H9 (cell line): ENCODE data around the gene UVRAG. TPM values are rescaled to one million over a fixed set of nuclear protein-coding genes. Genes with fewer than 3 reads are reported as not detected.

ENCODE experiments used
- DNase-seq: peaks from one replicate; pipeline ENCODE4 v3.0.0-alpha.2; 2017
- H2AFZ ChIP-seq: one replicate; pipeline ENCODE4 v1.6.1; 2013; ENCODE audit warnings: mild to moderate bottlenecking, low read length, control low read depth, moderate library complexity
- H2AK5ac ChIP-seq: 2 replicates; pipeline ENCODE4 v1.6.1; 2013; ENCODE audit warnings: low read length, control low read depth, mixed read lengths; ENCODE audit not compliant: insufficient read length
- H2BK120ac ChIP-seq: one replicate; pipeline ENCODE4 v1.6.1; 2013; ENCODE audit warnings: low read depth, mild to moderate bottlenecking, low read length, control low read depth, inconsistent platforms; ENCODE audit not compliant: poor library complexity, severe bottlenecking
- H2BK12ac ChIP-seq: 2 replicates; pipeline ENCODE4 v1.6.1; 2013; ENCODE audit warnings: low read length, control low read depth, mixed read lengths, low read depth; ENCODE audit not compliant: insufficient read length
- H2BK15ac ChIP-seq: 2 replicates; pipeline ENCODE4 v1.6.1; 2013; ENCODE audit warnings: low read depth, low read length, control low read depth
- H2BK20ac ChIP-seq: one replicate; pipeline ENCODE4 v1.6.1; 2013; ENCODE audit warnings: low read depth, mild to moderate bottlenecking, low read length, control low read depth, inconsistent platforms; ENCODE audit not compliant: poor library complexity, severe bottlenecking
- H2BK5ac ChIP-seq: 2 replicates; pipeline ENCODE4 v1.6.1; 2013; ENCODE audit warnings: low read length, control low read depth, mixed read lengths; ENCODE audit not compliant: insufficient read length
- H3K14ac ChIP-seq: 2 replicates; pipeline ENCODE4 v1.6.1; 2013; ENCODE audit warnings: low read length, control low read depth; ENCODE audit not compliant: insufficient read depth
- H3K18ac ChIP-seq: 2 replicates; pipeline ENCODE4 v1.6.1; 2013; ENCODE audit warnings: low read depth, mild to moderate bottlenecking, mixed read lengths, low read length, control low read depth; ENCODE audit not compliant: insufficient read length
- H3K23ac ChIP-seq: 2 replicates; pipeline ENCODE4 v1.6.1; 2013; ENCODE audit warnings: low read length, control low read depth, mixed read lengths, low read depth; ENCODE audit not compliant: insufficient read length
- H3K23me2 ChIP-seq: 2 replicates; pipeline ENCODE4 v1.6.1; 2013; ENCODE audit warnings: low read depth, mild to moderate bottlenecking, mixed read lengths, low read length, control low read depth; ENCODE audit not compliant: insufficient read length, poor library complexity, severe bottlenecking
- H3K27ac ChIP-seq: 2 replicates; pipeline ENCODE4 v1.5.1; 2013; ENCODE audit warnings: low read length, control low read depth, mixed read lengths, low read depth; ENCODE audit not compliant: insufficient read length
- H3K27me3 ChIP-seq: 2 replicates; pipeline ENCODE4 v1.6.1; 2013; ENCODE audit warnings: low read length, control low read depth, inconsistent platforms; ENCODE audit not compliant: insufficient read depth
- H3K4ac ChIP-seq: 2 replicates; pipeline ENCODE4 v1.6.1; 2013; ENCODE audit warnings: low read depth, mild to moderate bottlenecking, control low read depth, inconsistent platforms, low read length, moderate library complexity
- H3K4me1 ChIP-seq: 2 replicates; pipeline ENCODE4 v1.6.1; 2013; ENCODE audit warnings: low read length, control low read depth, inconsistent platforms; ENCODE audit not compliant: insufficient read depth
- H3K4me2 ChIP-seq: 2 replicates; pipeline ENCODE4 v1.6.1; 2013; ENCODE audit warnings: low read length, control low read depth, mixed read lengths; ENCODE audit not compliant: insufficient read length, insufficient read depth
- H3K56ac ChIP-seq: 2 replicates; pipeline ENCODE4 v1.6.1; 2013; ENCODE audit warnings: low read depth, mild to moderate bottlenecking, mixed read lengths, low read length, control low read depth; ENCODE audit not compliant: insufficient read length
- H3K79me1 ChIP-seq: 2 replicates; pipeline ENCODE4 v1.6.1; 2013; ENCODE audit warnings: low read depth, mild to moderate bottlenecking, moderate library complexity, low read length, control low read depth, inconsistent platforms; ENCODE audit not compliant: insufficient read depth, poor library complexity, severe bottlenecking
- H3K79me2 ChIP-seq: 2 replicates; pipeline ENCODE4 v1.6.1; 2013; ENCODE audit warnings: low read length, control low read depth, inconsistent platforms; ENCODE audit not compliant: insufficient read depth
- H3K9ac ChIP-seq: 2 replicates; pipeline ENCODE4 v1.6.1; 2013; ENCODE audit warnings: low read length, control low read depth, mixed read lengths; ENCODE audit not compliant: insufficient read length; ENCODE audit errors: extremely low read depth
- H3K9me3 ChIP-seq: one replicate; pipeline ENCODE4 v1.6.1; 2013; ENCODE audit warnings: low read depth, low read length, inconsistent platforms; ENCODE audit not compliant: control insufficient read depth
- H3T11ph ChIP-seq: one replicate; pipeline ENCODE4 v1.6.1; 2013; ENCODE audit warnings: mild to moderate bottlenecking, low read length, control low read depth, inconsistent platforms
- H4K20me1 ChIP-seq: one replicate; pipeline ENCODE4 v1.6.1; 2013; ENCODE audit not compliant: control insufficient read depth, insufficient read length, insufficient read depth
- H4K5ac ChIP-seq: 2 replicates; pipeline ENCODE4 v1.6.1; 2013; ENCODE audit warnings: low read depth, mild to moderate bottlenecking, mixed read lengths, low read length, control low read depth; ENCODE audit not compliant: insufficient read length
- H4K8ac ChIP-seq: replicated peaks from 2 replicates; pipeline ENCODE4 v1.6.1; 2013; ENCODE audit warnings: low read length, control low read depth, mixed read lengths, low read depth; ENCODE audit not compliant: insufficient read length
- H4K91ac ChIP-seq: 2 replicates; pipeline ENCODE4 v1.6.1; 2013; ENCODE audit warnings: low read depth, mild to moderate bottlenecking, moderate library complexity, mixed read lengths, low read length, control low read depth; ENCODE audit not compliant: insufficient read length
- H3K27ac Mint-ChIP-seq, 3 experiments: 2 replicates in 2 of 3; 3 replicates in 1 of 3; pipeline ENCODE4 v1.8.0; 2020 to 2021; ENCODE audit warnings: mixed read lengths in 3 of 3, mild to moderate bottlenecking in 1 of 3, moderate library complexity in 1 of 3
- H3K27me3 Mint-ChIP-seq: 2 replicates; pipeline ENCODE4 v1.8.0; 2021; ENCODE audit warnings: low read depth, mild to moderate bottlenecking, moderate library complexity, mixed read lengths
- H3K36me3 Mint-ChIP-seq, 3 experiments: 2 replicates in 2 of 3; 3 replicates in 1 of 3; pipeline ENCODE4 v1.8.0; 2020 to 2021; ENCODE audit warnings: low read depth in 3 of 3, mixed read lengths in 3 of 3; ENCODE audit not compliant: insufficient read depth in 1 of 3
- H3K4me1 Mint-ChIP-seq, 2 experiments: 2 replicates each; pipeline ENCODE4 v1.8.0; 2020; ENCODE audit warnings: mixed read lengths in 2 of 2
- H3K4me3 Mint-ChIP-seq, 2 experiments: 2 replicates in 1 of 2; 3 replicates in 1 of 2; pipeline ENCODE4 v1.8.0; 2020 to 2021; ENCODE audit warnings: mild to moderate bottlenecking in 2 of 2, mixed read lengths in 2 of 2, moderate library complexity in 1 of 2
- H3K9me3 Mint-ChIP-seq, 2 experiments: 2 replicates in 1 of 2; 3 replicates in 1 of 2; pipeline ENCODE4 v1.8.0; 2020; ENCODE audit warnings: mild to moderate bottlenecking in 2 of 2, mixed read lengths in 2 of 2, moderate library complexity in 1 of 2
- WGBS: extraction: QIAGEN DNeasy Blood & Tissue Kit; methylation state at CpG from one replicate; pipeline ENCODE4 v1.1.7; 2013; ENCODE audit warnings: missing lambda C conversion rate, low lambda C conversion rate, mixed read lengths; ENCODE audit not compliant: insufficient read length; ENCODE audit errors: extremely low coverage; 5-methylcytosine and 5-hydroxymethylcytosine counted together
- total RNA-seq: library from RNA; stranded (reverse); gene quantifications from 2 replicates; pipeline ENCODE4 v1.2.1, GENCODE V29; 2021
- TF ChIP-seq, protein P1 (sequence below): fragments of 200-600 bp; sonication (generic); conservative IDR thresholded peaks from 3 replicates; pipeline ENCODE4 v1.8.0; 2021; ENCODE audit warnings: antibody characterized with exemption, mild to moderate bottlenecking

Gene UVRAG
- total RNA-seq, 1 experiment from 2014 or later, result 18.5 TPM

DNA sequence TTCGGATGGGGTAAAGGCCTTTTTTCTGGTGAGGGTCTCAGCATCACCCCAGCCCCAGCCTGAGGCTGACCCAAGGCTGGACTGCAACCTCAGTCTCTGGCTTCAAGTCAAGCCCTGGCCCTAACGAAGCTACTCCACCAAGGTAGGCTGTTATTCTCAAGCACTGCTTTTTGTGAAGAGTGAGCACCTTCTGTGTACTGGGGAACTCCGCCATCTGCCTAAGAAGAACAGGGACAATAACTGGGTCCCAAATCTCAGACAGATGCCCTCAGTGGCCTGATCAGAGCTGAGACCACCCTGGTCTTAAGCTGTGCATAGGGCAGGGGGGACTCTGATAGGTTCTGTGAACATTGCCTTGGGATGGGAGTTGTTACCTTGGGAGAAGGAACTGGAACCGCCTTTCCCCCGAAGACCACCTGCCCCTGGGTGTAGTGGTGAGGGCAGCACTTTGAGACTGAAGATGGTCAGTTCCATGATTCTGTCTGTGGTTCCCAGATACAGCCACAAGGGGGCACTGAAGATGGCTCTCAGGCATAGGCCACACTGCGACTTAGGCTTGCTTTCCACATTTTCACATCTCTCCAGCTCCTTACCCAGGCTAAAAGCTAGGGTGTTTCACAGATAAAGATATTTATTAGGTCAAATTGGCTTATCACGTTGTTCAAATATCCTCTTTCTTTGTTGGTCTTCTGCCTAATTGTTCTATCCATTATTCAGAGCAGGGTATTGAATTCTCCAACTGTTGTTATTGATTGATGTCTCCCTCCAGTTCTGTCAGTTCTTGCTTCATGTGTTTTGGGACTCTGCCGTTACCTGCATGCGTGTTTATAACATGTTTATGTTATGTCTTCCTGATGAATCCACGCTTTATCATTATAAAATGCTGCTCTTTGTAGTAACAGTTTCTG, 11.8 kb upstream of the UVRAG start:
- Histone ChIP-seq H2BK15ac (no peak overlapping the region), H3K79me2 (no peaks in the 10 kb centered on the region), H3K23me2 (no peaks in the 10 kb centered on the region), H4K20me1 (no peaks in the 10 kb centered on the region), H3K4me1 (no peaks in the 10 kb centered on the region), H4K5ac (no peak overlapping the region), H3K4ac (no peak overlapping the region), H3T11ph (no peak overlapping the region), H3K9me3 (no peaks in the 10 kb centered on the region), H2BK5ac (no peak overlapping the region), H3K56ac (no peak overlapping the region), H2AK5ac (no peak overlapping the region), H2BK20ac (no peak overlapping the region), H3K4me2 (no peak overlapping the region), H2BK120ac (no peak overlapping the region), H4K8ac (no peak overlapping the region), H3K27ac (no peak overlapping the region), H2AFZ (no peak overlapping the region), H3K79me1 (no peaks in the 10 kb centered on the region), H3K27me3 (no peaks in the 10 kb centered on the region; the same call in 1 of the 2 replicates), H3K23ac (no peak overlapping the region), H2BK12ac (no peak overlapping the region), H4K91ac (no peak overlapping the region), H3K9ac (no peak overlapping the region), H3K18ac (no peak overlapping the region), H3K14ac (no peak overlapping the region)
- Mint-ChIP-seq H3K27ac (no peak overlapping the region), H3K9me3 (no peaks in the 10 kb centered on the region; a peak in 1 of 5 replicates), H3K36me3 (no peaks in the 10 kb centered on the region), H3K4me3 (no peak overlapping the region), H3K27me3 (no peaks in the 10 kb centered on the region), H3K4me1 (peaks cover 4 to 5% of the 10 kb centered on the region in 2 experiments; a peak in 1 of 4 replicates)
- WGBS, result no CpG with 5 or more reads among the region's 10 CpGs
- TF ChIP-seq, protein P1, sequence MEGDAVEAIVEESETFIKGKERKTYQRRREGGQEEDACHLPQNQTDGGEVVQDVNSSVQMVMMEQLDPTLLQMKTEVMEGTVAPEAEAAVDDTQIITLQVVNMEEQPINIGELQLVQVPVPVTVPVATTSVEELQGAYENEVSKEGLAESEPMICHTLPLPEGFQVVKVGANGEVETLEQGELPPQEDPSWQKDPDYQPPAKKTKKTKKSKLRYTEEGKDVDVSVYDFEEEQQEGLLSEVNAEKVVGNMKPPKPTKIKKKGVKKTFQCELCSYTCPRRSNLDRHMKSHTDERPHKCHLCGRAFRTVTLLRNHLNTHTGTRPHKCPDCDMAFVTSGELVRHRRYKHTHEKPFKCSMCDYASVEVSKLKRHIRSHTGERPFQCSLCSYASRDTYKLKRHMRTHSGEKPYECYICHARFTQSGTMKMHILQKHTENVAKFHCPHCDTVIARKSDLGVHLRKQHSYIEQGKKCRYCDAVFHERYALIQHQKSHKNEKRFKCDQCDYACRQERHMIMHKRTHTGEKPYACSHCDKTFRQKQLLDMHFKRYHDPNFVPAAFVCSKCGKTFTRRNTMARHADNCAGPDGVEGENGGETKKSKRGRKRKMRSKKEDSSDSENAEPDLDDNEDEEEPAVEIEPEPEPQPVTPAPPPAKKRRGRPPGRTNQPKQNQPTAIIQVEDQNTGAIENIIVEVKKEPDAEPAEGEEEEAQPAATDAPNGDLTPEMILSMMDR, result peak; percentile 90
- peak; percentile 72 for DNase-seq
